ENCODE data around the gene SREK1IP1.

The SREK1IP1 gene

GRCh38 chr5:64765804-64766504 lies 2.5 kb downstream of the SREK1IP1 start:
- H3K36me3 ChIP-seq (ENCODE audit: control insufficient read depth, insufficient read depth, low read length), result peaks cover 43% of the 10 kb centered on the region

DNA sequence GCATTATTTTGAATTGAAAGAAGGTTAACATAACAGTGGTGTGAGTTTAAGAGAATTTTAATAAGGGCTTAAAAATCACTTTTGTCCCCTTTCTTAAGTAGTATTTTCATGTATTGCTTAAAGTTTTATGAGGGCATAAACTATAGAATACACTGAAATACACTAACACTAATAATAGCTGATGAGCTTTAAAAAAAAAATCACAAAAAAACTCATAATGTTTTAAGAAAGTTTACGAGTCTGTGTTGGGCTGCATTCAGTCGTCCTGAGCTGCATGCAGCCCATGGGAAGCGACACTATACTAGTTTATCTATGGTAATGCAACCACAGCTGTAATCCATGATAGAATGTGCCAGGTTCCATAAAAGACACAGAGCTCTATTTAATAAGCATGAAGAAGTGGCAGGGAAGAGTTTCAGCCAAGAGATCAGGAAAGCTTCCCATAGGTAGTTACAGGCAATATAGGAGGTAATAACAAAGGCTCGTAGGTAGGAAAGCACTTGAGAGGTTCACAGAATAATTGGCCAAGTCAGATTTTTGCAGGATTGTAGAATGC lies 4.5 kb downstream of the SREK1IP1 start:
- Histone ChIP-seq H3K9ac (ENCODE audit: low read depth, low read length) (no peak overlapping the region), H3K27me3 (ENCODE audit: control insufficient read depth, insufficient read depth, low read length) (no peaks in the 10 kb centered on the region), H3K27ac (ENCODE audit: low read depth, low read length) (no peak overlapping the region), H3K4me1 (ENCODE audit: control insufficient read depth, insufficient read depth, low read length) (peaks cover 28% of the 10 kb centered on the region), H3K4me3 (ENCODE audit: low read depth, low read length) (no peak overlapping the region), H3K9me3 (ENCODE audit: control insufficient read depth, insufficient read depth, low read length) (no peaks in the 10 kb centered on the region), H3K36me3 (ENCODE audit: control insufficient read depth, insufficient read depth, low read length) (peaks cover 43% of the 10 kb centered on the region)

More at GRCh38 chr5:64765804-64766504, 2.5 kb downstream of the SREK1IP1 start:
- H3K27me3 ChIP-seq (ENCODE audit: control insufficient read depth, insufficient read depth, low read length), result no peaks in the 10 kb centered on the region
- H3K9me3 ChIP-seq (ENCODE audit: control insufficient read depth, insufficient read depth, low read length), result no peaks in the 10 kb centered on the region
- H3K4me3 ChIP-seq (ENCODE audit: low read depth, low read length), result no peak overlapping the region
- peaks cover 23% of the 10 kb centered on the region for H3K4me1 ChIP-seq (ENCODE audit: control insufficient read depth, insufficient read depth, low read length)
- H3K27ac ChIP-seq (ENCODE audit: low read depth, low read length), result no peak overlapping the region
- H3K9ac ChIP-seq (ENCODE audit: low read depth, low read length), result no peak overlapping the region

DNA sequence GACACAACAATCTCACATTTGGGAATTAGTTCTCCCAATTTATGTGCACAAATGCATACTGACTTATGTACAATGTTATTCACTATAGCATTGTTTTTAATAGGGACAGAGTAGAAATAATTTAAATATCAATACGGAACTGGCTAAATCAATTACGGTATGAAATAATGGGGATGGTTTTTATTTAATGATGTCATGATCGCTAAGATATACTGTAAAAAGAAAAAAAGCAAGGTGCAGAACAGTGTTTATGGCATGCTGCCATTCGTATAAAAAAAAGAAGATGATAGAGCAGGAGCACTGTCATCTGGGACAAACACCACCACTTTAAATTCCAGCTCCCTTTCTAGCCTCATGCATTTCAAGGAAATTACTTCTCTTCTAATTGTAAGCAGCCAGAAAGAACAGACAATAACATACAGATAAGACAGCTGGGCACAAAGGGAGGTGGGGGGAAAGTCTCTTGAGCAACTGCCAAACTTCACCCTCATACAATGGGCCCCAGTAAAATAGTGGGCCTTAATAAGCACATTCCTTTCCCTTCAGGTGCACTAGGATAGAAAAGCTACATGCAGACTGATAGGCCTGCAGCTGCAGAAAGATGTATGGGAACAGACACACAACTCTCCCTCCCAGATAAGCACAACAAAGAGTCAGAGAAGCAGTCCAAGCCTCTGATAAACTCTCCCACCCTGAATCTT lies 8.4 kb downstream of the SREK1IP1 start:
- H3K36me3 ChIP-seq (ENCODE audit: control insufficient read depth, insufficient read depth, low read length), result peaks cover 21% of the 10 kb centered on the region
- peak overlapping the region; percentile 82 for H3K27ac ChIP-seq (ENCODE audit: low read depth, low read length)
- peaks cover 21% of the 10 kb centered on the region; the same call in 1 of the 2 replicates for H3K4me1 ChIP-seq (ENCODE audit: control insufficient read depth, insufficient read depth, low read length)
- no peaks in the 10 kb centered on the region for H3K27me3 ChIP-seq (ENCODE audit: control insufficient read depth, insufficient read depth, low read length)
- no peak overlapping the region for H3K4me3 ChIP-seq (ENCODE audit: low read depth, low read length)
- H3K9me3 ChIP-seq (ENCODE audit: control insufficient read depth, insufficient read depth, low read length), result no peaks in the 10 kb centered on the region
- no peak overlapping the region for H3K9ac ChIP-seq (ENCODE audit: low read depth, low read length)

- Histone ChIP-seq H3K36me3 (ENCODE audit: control insufficient read depth, insufficient read depth, low read length) (peaks cover 15% of the 10 kb centered on the region), H3K27me3 (ENCODE audit: control insufficient read depth, insufficient read depth, low read length) (no peaks in the 10 kb centered on the region), H3K27ac (ENCODE audit: low read depth, low read length) (no peak overlapping the region), H3K9me3 (ENCODE audit: control insufficient read depth, insufficient read depth, low read length) (no peaks in the 10 kb centered on the region), H3K4me1 (ENCODE audit: control insufficient read depth, insufficient read depth, low read length) (peaks cover 21% of the 10 kb centered on the region; the same call in 1 of the 2 replicates), H3K4me3 (ENCODE audit: low read depth, low read length) (no peak overlapping the region), H3K9ac (ENCODE audit: low read depth, low read length) (no peak overlapping the region)
Observed at GRCh38 chr5:64758901-64759300, 9.6 kb downstream of the SREK1IP1 start.

DNA sequence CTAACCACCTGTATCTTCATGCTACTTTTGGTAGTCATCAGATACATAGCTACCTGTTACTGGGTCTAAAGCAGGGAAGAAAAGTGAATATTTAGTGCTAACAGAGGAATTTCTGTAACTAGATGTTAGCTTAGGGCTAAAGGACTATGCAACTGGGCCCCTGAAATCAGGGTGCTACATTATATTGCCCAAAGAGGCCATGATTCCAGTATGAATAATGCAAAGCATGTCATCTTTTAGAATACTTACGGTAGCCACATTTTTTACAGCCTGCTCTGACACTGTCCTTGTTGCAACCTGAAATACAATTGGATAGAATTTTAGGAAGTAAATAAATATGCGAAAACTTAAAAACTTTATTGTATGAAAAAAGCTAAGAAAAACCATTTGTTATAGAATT lies 14.4 kb downstream of the SREK1IP1 start:
- peaks cover 19% of the 10 kb centered on the region for H3K36me3 ChIP-seq (ENCODE audit: control insufficient read depth, insufficient read depth, low read length)
- H3K4me1 ChIP-seq (ENCODE audit: control insufficient read depth, insufficient read depth, low read length), result no peaks in the 10 kb centered on the region
- no peaks in the 10 kb centered on the region for H3K9me3 ChIP-seq (ENCODE audit: control insufficient read depth, insufficient read depth, low read length)

GRCh38 chr5:64749385-64749784 lies 19.1 kb downstream of the SREK1IP1 start:
- Histone ChIP-seq H3K4me1 (ENCODE audit: control insufficient read depth, insufficient read depth, low read length) (peaks cover 6% of the 10 kb centered on the region; the same call in 1 of the 2 replicates), H3K9ac (ENCODE audit: low read depth, low read length) (no peak overlapping the region), H3K27ac (ENCODE audit: low read depth, low read length) (no peak overlapping the region), H3K27me3 (ENCODE audit: control insufficient read depth, insufficient read depth, low read length) (no peaks in the 10 kb centered on the region), H3K36me3 (ENCODE audit: control insufficient read depth, insufficient read depth, low read length) (peaks cover 18% of the 10 kb centered on the region), H3K4me3 (ENCODE audit: low read depth, low read length) (no peak overlapping the region), H3K9me3 (ENCODE audit: control insufficient read depth, insufficient read depth, low read length) (no peaks in the 10 kb centered on the region)

More for the DNA sequence above, 14.4 kb downstream of the SREK1IP1 start:
- Histone ChIP-seq H3K27me3 (ENCODE audit: control insufficient read depth, insufficient read depth, low read length) (no peaks in the 10 kb centered on the region), H3K9ac (ENCODE audit: low read depth, low read length) (no peak overlapping the region), H3K4me3 (ENCODE audit: low read depth, low read length) (no peak overlapping the region), H3K27ac (ENCODE audit: low read depth, low read length) (no peak overlapping the region)

- H3K27ac ChIP-seq (ENCODE audit: low read depth, low read length), result no peak overlapping the region
- no peaks in the 10 kb centered on the region for H3K9me3 ChIP-seq (ENCODE audit: control insufficient read depth, insufficient read depth, low read length)
- H3K36me3 ChIP-seq (ENCODE audit: control insufficient read depth, insufficient read depth, low read length), result 0 out of 2 replicates have a peak, but pooled peaks cover under 1% of the 10 kb centered on the region
Observed at GRCh38 chr5:64746446-64746845, 22.0 kb downstream of the SREK1IP1 start.

DNA sequence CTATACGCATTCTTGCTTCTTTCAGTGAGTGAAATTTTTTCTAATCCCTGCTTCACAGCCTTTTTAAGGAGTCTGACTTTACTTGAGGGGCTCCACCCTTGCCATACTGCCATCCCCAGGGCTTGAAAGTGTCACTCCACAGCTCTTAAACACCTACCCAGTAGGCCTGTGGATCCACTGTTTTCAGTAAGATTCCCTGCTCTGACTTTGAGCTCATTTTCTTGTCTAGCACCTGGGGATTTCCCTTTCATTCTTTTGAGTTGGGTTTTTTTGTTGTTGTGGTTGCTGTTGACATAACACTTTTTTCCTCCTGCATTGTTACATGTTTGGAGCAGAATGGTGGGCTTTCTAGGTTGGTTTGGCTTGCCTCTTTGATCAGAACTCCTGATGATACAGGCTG lies 23.6 kb downstream of the SREK1IP1 start:
- Histone ChIP-seq H3K9ac (ENCODE audit: low read depth, low read length) (no peak overlapping the region), H3K4me1 (ENCODE audit: control insufficient read depth, insufficient read depth, low read length) (peaks cover 6% of the 10 kb centered on the region; the same call in 1 of the 2 replicates), H3K27ac (ENCODE audit: low read depth, low read length) (peak overlapping the region; percentile 74), H3K9me3 (ENCODE audit: control insufficient read depth, insufficient read depth, low read length) (no peaks in the 10 kb centered on the region), H3K4me3 (ENCODE audit: low read depth, low read length) (no peak overlapping the region), H3K27me3 (ENCODE audit: control insufficient read depth, insufficient read depth, low read length) (no peaks in the 10 kb centered on the region), H3K36me3 (ENCODE audit: control insufficient read depth, insufficient read depth, low read length) (peaks cover 11% of the 10 kb centered on the region)

More at GRCh38 chr5:64746446-64746845, 22.0 kb downstream of the SREK1IP1 start:
- Histone ChIP-seq H3K4me1 (ENCODE audit: control insufficient read depth, insufficient read depth, low read length) (peaks cover 6% of the 10 kb centered on the region; the same call in 1 of the 2 replicates), H3K27me3 (ENCODE audit: control insufficient read depth, insufficient read depth, low read length) (no peaks in the 10 kb centered on the region), H3K9ac (ENCODE audit: low read depth, low read length) (no peak overlapping the region), H3K4me3 (ENCODE audit: low read depth, low read length) (no peak overlapping the region)

GRCh38 chr5:64742821-64743220 lies 25.7 kb downstream of the SREK1IP1 start:
- no peaks in the 10 kb centered on the region for H3K27me3 ChIP-seq (ENCODE audit: control insufficient read depth, insufficient read depth, low read length)
- no peak overlapping the region for H3K9ac ChIP-seq (ENCODE audit: low read depth, low read length)

GRCh38 chr5:64742411-64742810 lies 26.1 kb downstream of the SREK1IP1 start:
- Histone ChIP-seq H3K4me3 (ENCODE audit: low read depth, low read length) (no peak overlapping the region), H3K27ac (ENCODE audit: low read depth, low read length) (no peak overlapping the region), H3K9ac (ENCODE audit: low read depth, low read length) (no peak overlapping the region), H3K4me1 (ENCODE audit: control insufficient read depth, insufficient read depth, low read length) (peaks cover 6% of the 10 kb centered on the region; the same call in 1 of the 2 replicates), H3K36me3 (ENCODE audit: control insufficient read depth, insufficient read depth, low read length) (peaks cover 36% of the 10 kb centered on the region), H3K9me3 (ENCODE audit: control insufficient read depth, insufficient read depth, low read length) (no peaks in the 10 kb centered on the region), H3K27me3 (ENCODE audit: control insufficient read depth, insufficient read depth, low read length) (no peaks in the 10 kb centered on the region)

More at GRCh38 chr5:64742821-64743220, 25.7 kb downstream of the SREK1IP1 start:
- Histone ChIP-seq H3K9me3 (ENCODE audit: control insufficient read depth, insufficient read depth, low read length) (no peaks in the 10 kb centered on the region), H3K27ac (ENCODE audit: low read depth, low read length) (no peak overlapping the region), H3K4me1 (ENCODE audit: control insufficient read depth, insufficient read depth, low read length) (peaks cover 6% of the 10 kb centered on the region; the same call in 1 of the 2 replicates), H3K36me3 (ENCODE audit: control insufficient read depth, insufficient read depth, low read length) (peaks cover 32% of the 10 kb centered on the region), H3K4me3 (ENCODE audit: low read depth, low read length) (no peak overlapping the region)

- Histone ChIP-seq H3K27me3 (ENCODE audit: control insufficient read depth, insufficient read depth, low read length) (no peaks in the 10 kb centered on the region), H3K4me3 (ENCODE audit: low read depth, low read length) (no peak overlapping the region), H3K9me3 (ENCODE audit: control insufficient read depth, insufficient read depth, low read length) (no peaks in the 10 kb centered on the region), H3K36me3 (ENCODE audit: control insufficient read depth, insufficient read depth, low read length) (peaks cover 23% of the 10 kb centered on the region), H3K4me1 (ENCODE audit: control insufficient read depth, insufficient read depth, low read length) (peaks cover 12% of the 10 kb centered on the region; the same call in 1 of the 2 replicates), H3K9ac (ENCODE audit: low read depth, low read length) (no peak overlapping the region), H3K27ac (ENCODE audit: low read depth, low read length) (no peak overlapping the region)
Observed at GRCh38 chr5:64727150-64727549, 41.3 kb downstream of the SREK1IP1 start.

Measured in HUES48 (cell line).